Activated B cell treated with CpG ODN at 0.5 μM for 24 hours (primary cell): Measurements from ENCODE around the gene CTSF. TPM values are rescaled to one million over a fixed set of nuclear protein-coding genes. Genes with fewer than 3 reads are reported as not detected.

Source experiments
- ATAC-seq: fragments of 200-7000 bp; cut with Tn5 transposase; one replicate; pipeline ENCODE4 v1.10.0; 2021; ENCODE audit warnings: low read depth, mild to moderate bottlenecking, moderate library complexity
- CTCF ChIA-PET: fragments of 350-600 bp; sonication (Branson Sonifier 250); formaldehyde crosslinking; loops from one replicate; lab custom pipeline; 2021; ENCODE audit warnings: antibody characterized with exemption; lab: Charles Lee
- POLR2A ChIA-PET: fragments of 350-600 bp; sonication (Branson Sonifier 250); formaldehyde crosslinking; loops from one replicate; lab custom pipeline; 2021; ENCODE audit warnings: antibody characterized with exemption; lab: Charles Lee
- DNase-seq: peaks from one replicate; pipeline ENCODE4 v3.0.0; 2022
- H3K27ac Mint-ChIP-seq: one replicate; pipeline ENCODE4 v1.8.0; 2020; ENCODE audit warnings: mixed read lengths
- H3K27me3 Mint-ChIP-seq: one replicate; pipeline ENCODE4 v1.8.0; 2021; ENCODE audit warnings: mixed read lengths
- H3K36me3 Mint-ChIP-seq: one replicate; pipeline ENCODE4 v1.8.0; 2021; ENCODE audit warnings: low read depth, mixed read lengths
- H3K4me1 Mint-ChIP-seq: one replicate; pipeline ENCODE4 v1.8.0; 2021; ENCODE audit warnings: mixed read lengths
- H3K4me3 Mint-ChIP-seq: one replicate; pipeline ENCODE4 v1.8.0; 2020; ENCODE audit warnings: mild to moderate bottlenecking, mixed read lengths
- H3K9me3 Mint-ChIP-seq: one replicate; pipeline ENCODE4 v1.8.0; 2020; ENCODE audit warnings: mixed read lengths
- CTCF ChIP-seq: fragments of 200-600 bp; IDR thresholded peaks from one replicate; pipeline ENCODE4 v1.8.0; 2022; ENCODE audit warnings: antibody characterized with exemption, mild to moderate bottlenecking
- intact Hi-C: fragments of 100-400 bp; cut with micrococcal nuclease; formaldehyde crosslinking; loops from one replicate; pipeline ENCODE4 v1.15.1; 2024
- total RNA-seq: library from RNA; stranded (reverse); gene quantifications from 2 replicates; pipeline ENCODE4 v1.2.3, GENCODE V29; 2022

The CTSF gene
- total RNA-seq, 1 donor from 2014 or later, result 3.6 TPM

GRCh38 chr11:66603072-66603471 is 34.7 kb upstream of the CTSF start:
- CTCF ChIA-PET, result no interaction called here
- H3K36me3 Mint-ChIP-seq, result peaks cover 45% of the 10 kb centered on the region

GRCh38 chr11:66600631-66601233 is 32.3 kb upstream of the CTSF start:
- CTCF ChIA-PET, result no interaction called here
- no peaks in the 10 kb centered on the region for H3K9me3 Mint-ChIP-seq
- TF ChIP-seq CTCF, result no peak
- peaks cover 25% of the 10 kb centered on the region for H3K4me1 Mint-ChIP-seq
- peaks cover 33% of the 10 kb centered on the region for H3K36me3 Mint-ChIP-seq
- POLR2A ChIA-PET, result interaction anchor here (0.6 to 2.8 kb wide), 2 partner anchors 16 to 961 kb away, joined by 5 to 13 read pairs; partner anchors contain the start of gene RBM14
- intact Hi-C loops, result no loop called here
- H3K4me3 Mint-ChIP-seq, result peak overlapping the region; percentile 2
- ATAC-seq (no peak), DNase-seq (no peak)
- no peaks in the 10 kb centered on the region for H3K27me3 Mint-ChIP-seq
- H3K27ac Mint-ChIP-seq, result peak overlapping the region; percentile 32

More at GRCh38 chr11:66603072-66603471, 34.7 kb upstream of the CTSF start:
- POLR2A ChIA-PET, result no interaction called here
- H3K4me3 Mint-ChIP-seq, result no peak overlapping the region
- no peak for TF ChIP-seq CTCF
- no peak overlapping the region for H3K27ac Mint-ChIP-seq
- no peaks in the 10 kb centered on the region for H3K27me3 Mint-ChIP-seq
- DNase-seq (no peak), ATAC-seq (no peak)
- H3K9me3 Mint-ChIP-seq, result no peaks in the 10 kb centered on the region
- peaks cover 29% of the 10 kb centered on the region for H3K4me1 Mint-ChIP-seq
- intact Hi-C loops, result no loop called here

GRCh38 chr11:66600219-66600618 is 31.8 kb upstream of the CTSF start:
- CTCF ChIA-PET, result no interaction called here
- Mint-ChIP-seq H3K27ac (peak overlapping the region; percentile 32), H3K27me3 (no peaks in the 10 kb centered on the region), H3K36me3 (peaks cover 28% of the 10 kb centered on the region), H3K9me3 (no peaks in the 10 kb centered on the region), H3K4me3 (no peak overlapping the region), H3K4me1 (peaks cover 30% of the 10 kb centered on the region)
- no peak for DNase-seq
- intact Hi-C loops, result no loop called here
- POLR2A ChIA-PET, result interaction anchor here (0.9 to 2.8 kb wide), 2 partner anchors 17 to 70 kb away, joined by 3 to 13 read pairs; partner anchors contain the start of gene RBM14
- no peak for TF ChIP-seq CTCF
- ATAC-seq, result no peak

GRCh38 chr11:66598993-66599392 is 30.6 kb upstream of the CTSF start:
- Mint-ChIP-seq H3K4me1 (peaks cover 37% of the 10 kb centered on the region), H3K27me3 (no peaks in the 10 kb centered on the region), H3K36me3 (peaks cover 16% of the 10 kb centered on the region), H3K27ac (no peak overlapping the region), H3K9me3 (no peaks in the 10 kb centered on the region), H3K4me3 (no peak overlapping the region)
- intact Hi-C loops, result no loop called here
- ChIA-PET POLR2A (no interaction called here), CTCF (no interaction called here)
- TF ChIP-seq CTCF, result no peak
- DNase-seq (no peak), ATAC-seq (no peak)

GRCh38 chr11:66595245-66595904 is 27.0 kb upstream of the CTSF start:
- ChIA-PET POLR2A (interaction anchor here (0.7 to 6.6 kb wide), 10 partner anchors 11 to 245 kb away, joined by 3 to 72 read pairs (median 6); partner anchors contain the start of genes RBM14, RBM4, RBM4B and ZDHHC24), CTCF (interaction anchor here (2.0 kb wide), 1 partner anchor 14 kb away, joined by 4 read pairs; no protein-coding TSS in a partner anchor)
- no peaks in the 10 kb centered on the region for H3K9me3 Mint-ChIP-seq
- TF ChIP-seq CTCF, result no peak
- no peaks in the 10 kb centered on the region for H3K27me3 Mint-ChIP-seq
- H3K4me1 Mint-ChIP-seq, result peaks cover 41% of the 10 kb centered on the region
- H3K4me3 Mint-ChIP-seq, result peak overlapping the region; percentile 59
- intact Hi-C loops, result no loop called here
- ATAC-seq, result no peak
- peak overlapping the region; percentile 77 for H3K27ac Mint-ChIP-seq
- peaks cover 5% of the 10 kb centered on the region for H3K36me3 Mint-ChIP-seq
- DNase-seq, result no peak
